SH-SY5Y (cell line): ENCODE data around the gene ANKRD36B.

Source experiments
- GATA2 ChIP-seq: IDR thresholded peaks from 2 replicates; pipeline ENCODE4 v1.6.1; 2011; ENCODE audit warnings: mild to moderate bottlenecking, low read depth, low read length
- GATA3 ChIP-seq: IDR thresholded peaks from 2 replicates; pipeline ENCODE4 v1.6.1; 2011; ENCODE audit warnings: low read depth, mild to moderate bottlenecking, low read length, moderate library complexity

DNA sequence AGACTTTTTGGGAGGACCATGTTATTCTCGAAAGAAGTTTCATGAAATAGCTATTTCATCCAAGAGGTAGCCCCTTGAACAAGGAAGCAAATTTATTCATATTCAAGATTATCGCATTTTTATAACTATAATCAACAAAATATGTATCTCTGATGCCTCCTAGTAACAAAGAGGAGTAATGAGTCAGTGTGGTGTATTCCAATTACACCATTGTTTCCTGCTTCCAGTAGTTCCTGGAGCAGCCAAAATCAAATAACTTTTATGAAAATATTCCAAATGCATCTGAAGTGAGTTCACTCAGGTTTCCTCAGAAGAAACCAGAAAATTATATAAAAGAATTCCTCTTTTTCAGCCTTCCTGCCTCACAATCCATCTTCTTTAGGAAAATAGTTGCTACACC is 43.0 kb downstream of the ANKRD36B start:
- TF ChIP-seq GATA2, result no peak
- TF ChIP-seq GATA3, result no peak
